GM21576 (cell line): ENCODE data around the gene PER2.
A peak's percentile ranks its signal among the peaks of the same experiment; 100 is the strongest.

Experiments used
- ATAC-seq: cut with Tn5 transposase; IDR thresholded peaks from one replicate; pipeline ENCODE4 v1.9.1; 2021; ENCODE audit warnings: mild to moderate bottlenecking, moderate library complexity; ENCODE audit not compliant: unreplicated experiment

The PER2 gene

DNA sequence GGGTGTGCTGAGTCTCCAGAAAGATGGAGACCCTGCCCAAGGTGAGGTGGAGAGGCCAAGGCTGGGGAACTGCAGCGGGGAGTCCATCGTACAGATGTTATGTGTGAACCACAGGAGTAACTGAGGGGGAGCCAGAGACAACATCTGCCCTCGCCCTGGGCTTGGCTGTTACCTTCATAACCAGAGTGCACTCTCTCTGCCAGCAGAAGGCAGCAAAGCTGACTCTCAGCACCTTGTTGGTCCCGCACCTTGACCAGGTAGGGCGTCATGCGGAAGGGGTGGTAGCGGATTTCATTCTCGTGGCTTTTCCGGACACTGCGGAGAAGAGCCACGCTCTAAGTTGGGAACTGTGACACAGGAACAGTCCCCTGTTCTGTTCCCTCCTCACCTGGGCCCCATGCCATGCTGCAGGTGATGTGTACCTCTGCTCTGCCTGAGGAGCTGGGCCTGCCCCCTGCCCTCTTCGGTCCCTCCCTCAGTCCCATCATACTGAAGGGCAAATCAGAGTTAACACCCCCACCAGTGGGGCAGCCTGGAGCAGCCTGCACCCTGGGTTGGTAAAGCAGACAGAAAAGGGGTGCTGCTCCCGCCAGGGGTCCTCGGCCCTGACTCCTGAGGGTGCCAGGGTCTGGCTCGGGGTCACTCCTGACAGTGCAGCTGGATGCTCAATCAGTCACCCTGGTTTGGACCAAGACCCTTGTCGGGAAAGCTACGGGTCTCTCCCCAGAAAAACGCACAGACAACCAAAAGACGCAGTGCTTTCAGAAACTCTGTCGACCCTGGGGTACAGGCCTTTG lies 20.3 kb downstream of the PER2 start:
- ATAC-seq = no peak

DNA sequence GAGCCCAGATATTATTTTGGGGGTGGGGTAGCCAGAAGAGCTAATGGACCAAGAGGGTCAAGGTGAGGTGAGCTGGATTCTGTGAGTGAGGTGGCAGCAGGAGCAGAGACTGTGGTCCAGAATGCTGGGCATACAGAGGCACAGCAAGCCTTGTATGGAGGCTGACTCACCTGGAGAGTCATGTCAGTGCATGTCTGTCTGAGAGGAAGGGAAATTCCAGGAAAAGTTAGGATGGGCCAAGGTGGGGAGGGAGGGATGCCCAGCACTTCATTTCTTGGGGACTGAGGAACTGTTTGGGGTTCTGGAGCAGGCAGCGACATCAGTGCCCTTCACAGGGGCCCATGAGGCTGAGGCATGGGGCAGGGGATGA lies 21.1 kb downstream of the PER2 start:
- ATAC-seq = no peak

DNA sequence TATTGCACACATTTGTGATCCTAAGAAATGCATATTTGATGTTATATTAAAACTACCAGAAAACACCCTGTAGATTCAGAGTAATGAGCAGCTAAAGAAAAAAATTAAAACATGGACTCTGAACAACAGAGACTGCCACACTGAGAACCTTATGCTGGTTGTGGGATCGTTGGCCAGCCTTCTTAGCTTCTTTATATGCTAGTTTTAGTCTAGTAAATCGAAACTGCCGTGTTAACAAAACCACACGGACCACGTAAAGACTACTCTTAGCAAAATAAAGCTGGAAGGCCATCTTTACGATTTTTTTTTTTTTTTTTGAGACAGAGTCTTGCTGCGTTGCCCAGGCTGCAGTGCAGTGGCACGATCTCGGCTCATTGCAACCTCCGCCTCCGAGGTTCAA lies 22.8 kb downstream of the PER2 start:
- ATAC-seq = no peak

DNA sequence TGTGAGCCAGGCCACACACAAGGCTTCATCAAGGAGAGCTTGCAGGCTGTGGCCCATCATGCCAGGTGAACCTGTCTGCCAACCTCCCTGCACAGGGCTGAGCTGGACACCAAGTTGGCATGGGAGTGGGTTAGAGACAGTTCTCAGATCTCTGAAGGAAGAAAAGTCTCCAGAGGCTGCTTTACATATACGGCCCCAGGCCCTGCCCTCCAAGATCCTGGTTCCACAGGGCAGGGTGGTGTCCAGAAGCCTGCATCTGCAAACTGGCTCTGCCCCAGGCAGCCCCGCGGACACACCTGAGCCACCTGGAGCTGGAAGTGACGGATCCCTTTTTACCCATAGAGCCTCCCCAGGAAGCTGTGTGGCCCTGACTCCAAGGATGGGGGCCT lies 24.3 kb downstream of the PER2 start:
- ATAC-seq = no peak

DNA sequence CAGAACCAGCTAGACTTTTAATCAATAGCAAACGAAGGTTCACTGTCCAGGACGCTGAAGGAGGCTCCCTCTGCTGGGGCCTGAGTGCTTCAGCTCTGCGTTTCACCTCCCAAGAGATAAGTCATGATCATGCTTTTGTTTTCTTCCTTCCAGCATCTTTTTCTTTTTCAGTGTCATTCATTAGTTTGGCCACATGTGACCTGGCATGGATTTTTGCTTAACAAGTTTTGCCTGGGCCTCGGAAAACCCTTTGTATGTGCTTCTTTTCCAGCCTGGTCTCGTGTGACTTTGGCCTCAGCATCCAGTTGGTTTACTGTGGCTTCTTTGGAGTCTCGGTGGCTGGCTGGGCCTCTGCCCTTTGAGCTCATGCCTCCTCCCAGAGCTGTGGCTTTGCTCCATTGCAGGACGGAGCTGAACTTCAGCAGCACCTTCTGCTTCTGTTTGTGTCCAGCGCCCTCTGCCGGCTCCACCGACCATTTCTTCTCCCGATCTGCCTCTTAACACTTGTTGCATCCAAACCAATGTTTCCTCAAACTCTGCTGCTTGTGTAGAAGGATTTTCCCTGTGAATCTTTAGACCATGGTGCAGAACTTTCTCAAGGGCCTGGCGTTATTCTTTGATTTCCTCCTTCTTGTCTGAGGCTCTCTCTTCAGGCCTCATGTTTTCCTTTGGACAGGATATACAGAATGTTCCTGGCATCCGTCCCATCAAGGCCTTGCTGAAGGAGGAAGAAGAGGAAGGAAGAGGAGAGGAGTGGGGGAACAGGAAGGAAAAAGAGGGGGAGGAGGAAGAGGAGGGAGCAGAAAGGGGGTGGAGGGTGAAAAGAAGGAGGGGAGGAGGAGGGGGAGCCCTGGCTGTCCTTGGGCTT lies 25.0 kb downstream of the PER2 start:
- ATAC-seq = no peak

DNA sequence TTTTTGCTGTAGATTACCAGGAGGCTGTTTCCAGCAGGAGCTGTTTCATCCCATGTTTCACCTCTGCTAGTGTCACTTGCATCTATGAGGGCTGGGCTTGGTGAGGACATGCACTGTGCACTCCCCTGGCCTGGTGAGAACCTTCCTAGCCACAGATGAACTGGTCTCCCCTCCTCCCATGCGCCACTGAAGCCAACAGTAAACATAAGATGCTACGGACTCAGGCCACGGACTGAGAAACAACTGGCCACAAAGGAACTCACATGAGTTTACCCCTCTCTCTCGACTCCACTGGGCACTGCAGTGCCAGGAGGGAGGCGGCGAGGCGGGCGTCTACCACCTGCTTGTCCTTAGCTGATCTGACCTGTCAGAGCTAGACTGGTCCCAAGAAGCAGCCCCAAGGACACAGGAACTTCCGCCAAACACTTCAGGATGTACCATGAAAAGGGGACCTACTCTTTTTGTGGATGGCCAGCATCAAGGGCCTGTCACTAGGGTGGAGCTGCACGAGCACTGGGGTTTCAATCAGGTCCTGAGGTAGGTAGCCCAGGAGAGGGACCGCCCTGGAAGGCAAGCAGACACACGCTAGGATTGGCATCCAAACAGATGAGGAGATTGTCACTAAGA lies 25.8 kb downstream of the PER2 start:
- ATAC-seq = no peak

DNA sequence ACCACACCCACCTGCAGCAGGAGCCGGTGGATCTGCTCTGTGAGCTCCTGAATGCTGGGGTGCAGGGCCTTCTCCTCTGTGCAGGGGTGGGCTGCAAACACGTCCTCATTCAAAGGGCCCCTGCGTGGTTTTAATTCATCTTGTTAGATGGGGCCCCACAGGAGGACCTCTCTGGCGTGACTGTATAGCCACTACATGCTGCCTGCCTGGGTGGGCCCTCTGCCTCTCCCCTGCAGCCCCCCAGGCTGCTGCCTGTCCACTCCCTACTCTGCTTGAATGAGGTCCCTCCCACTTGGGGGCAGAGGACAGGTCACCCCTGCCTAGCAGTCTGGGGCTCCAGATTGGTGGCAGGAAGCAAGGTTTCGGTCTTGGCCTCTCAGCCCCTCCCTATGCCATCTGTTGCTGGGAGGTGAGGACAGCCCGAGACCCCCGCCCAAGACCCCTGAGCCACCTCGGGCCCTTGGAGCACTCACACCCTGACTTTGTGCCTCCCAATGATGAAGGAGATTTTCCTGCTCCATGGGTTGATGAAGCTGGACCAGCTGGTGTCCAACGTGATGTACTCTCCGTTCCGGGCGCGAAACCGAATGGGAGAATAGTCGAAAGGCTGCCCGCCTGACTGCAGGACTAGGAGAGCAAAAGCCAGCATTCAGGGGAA lies 26.6 kb downstream of the PER2 start:
- no peak for ATAC-seq

DNA sequence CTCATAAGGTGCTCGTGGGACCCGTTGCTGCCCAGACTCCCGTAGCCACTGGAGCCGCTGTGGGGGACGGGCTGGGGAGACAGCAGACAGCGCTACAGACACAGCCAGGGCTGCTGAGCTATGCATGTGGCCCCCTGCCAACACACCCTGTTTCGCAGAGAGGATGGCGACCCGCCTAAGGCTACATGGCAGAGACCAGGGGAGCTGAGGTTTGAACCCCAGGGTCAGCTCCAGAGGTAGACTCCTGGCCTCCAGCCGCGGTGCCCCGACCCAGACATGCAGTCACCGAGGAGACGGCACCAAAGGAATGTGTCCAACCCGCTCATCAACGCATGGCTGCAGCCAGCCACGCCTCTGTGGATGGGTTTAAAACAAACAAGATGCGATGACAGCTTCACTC lies 27.5 kb downstream of the PER2 start:
- ATAC-seq = no peak

DNA sequence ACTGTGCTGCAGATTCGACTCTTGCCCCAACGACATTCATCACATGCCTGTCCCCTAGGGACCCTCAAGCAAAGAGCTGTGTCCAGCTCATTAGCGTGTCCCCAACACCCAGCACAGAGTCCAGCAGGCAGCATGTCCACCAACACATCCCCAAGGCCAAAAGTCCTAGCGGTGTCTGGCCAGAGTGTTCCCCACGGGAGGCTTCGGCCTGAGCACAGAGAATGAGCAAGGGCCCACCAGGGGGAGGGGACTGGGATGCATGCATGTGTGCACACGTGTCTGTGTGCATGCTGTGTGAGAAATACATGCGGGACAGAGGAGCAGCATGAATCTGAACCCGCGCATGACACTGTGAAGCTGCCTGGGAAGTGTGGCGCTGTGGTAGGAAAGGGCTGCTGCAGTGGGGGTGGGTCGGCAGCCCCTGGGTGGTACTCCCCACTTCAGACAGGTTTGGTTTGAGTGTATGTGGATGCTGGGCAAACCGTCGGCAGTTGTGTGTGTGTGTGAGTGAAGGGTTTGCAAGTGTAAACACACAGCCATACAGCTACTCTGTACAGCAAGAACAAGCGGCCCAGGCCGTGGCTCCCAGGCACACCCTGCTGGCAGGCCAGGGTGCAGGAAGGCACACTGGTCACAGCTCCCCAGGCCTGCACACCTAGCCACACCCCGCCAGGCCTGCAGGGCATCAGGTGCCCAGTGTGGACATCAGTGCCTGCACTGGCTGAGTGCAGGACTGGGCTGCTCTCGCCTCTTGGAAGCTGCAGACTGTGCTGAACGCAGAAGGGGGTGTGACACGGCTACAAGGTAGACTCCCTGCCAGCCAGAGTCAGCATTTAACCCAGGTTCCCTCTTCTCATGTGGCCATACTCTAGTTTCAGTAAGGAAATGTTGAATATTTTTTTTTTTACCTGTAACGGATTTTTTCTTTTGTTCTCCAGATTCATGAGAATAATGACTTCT lies 29.1 kb downstream of the PER2 start:
- no peak for ATAC-seq

DNA sequence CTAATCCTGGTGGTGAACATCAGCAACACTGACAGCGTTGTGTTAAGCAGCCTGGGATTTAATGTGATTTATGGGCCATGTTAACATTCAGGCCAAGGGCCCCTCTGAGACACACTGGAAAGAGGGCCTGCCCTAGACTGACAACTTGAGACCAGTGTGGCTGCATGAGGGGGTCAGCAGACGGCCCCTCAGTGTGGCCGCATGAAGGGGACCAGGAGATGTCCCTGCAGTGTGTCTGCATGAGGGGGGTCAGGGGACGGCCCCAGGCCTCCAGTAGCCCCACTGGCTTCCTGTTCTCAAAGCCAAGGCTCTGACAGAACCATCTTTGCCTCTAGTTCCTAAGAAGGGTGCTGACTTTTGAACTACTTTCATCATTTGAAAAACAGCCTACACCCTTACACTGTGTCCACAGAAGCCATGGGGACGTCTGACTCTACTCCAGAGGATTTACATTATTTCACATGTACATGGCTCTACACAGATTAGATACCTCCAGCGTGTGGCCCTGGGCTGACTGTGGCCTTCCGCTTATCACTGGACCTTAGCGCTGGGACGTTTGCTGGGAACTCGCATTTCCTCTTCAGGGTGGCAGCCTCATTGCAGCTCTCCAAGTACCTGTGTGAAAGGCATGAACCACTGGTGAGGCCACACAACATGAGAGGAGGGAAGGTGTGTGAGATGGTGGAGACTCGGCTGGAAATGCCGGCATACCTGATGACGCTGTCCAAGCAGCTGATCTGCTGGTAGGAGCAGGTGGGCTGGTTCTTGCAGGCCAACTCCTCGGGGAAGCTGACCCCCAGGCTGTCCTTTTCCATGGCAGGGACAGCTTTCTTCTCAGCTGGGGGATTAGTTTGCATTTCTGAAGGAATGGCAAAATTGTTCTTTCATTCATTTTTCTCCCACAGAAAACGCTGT lies 30.4 kb downstream of the PER2 start:
- ATAC-seq = no peak

DNA sequence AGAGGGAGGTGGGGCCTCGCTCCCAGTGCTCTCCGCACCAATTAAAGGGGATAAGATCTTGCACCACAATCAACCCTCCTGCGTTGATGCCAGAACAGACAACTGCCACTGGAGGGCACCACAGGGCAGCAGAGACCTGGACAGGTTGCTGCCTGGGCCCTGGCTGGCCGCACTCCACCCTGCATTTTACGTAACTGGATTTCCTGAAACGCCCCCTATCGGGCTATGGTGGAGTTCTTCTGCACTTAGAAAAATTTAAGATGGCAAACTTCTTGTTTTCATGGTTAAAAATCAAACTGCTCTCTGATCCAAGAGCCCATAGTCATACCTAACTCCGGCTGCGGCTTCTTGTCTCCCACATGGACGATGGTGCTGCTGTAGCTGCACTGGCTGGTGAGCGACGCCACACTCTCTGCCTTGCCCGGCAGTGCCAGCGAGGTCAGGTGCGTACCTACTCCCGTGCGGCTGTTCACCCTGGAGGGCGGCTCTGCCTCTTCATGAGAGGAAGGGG lies 31.8 kb downstream of the PER2 start:
- ATAC-seq = peak; percentile 60

DNA sequence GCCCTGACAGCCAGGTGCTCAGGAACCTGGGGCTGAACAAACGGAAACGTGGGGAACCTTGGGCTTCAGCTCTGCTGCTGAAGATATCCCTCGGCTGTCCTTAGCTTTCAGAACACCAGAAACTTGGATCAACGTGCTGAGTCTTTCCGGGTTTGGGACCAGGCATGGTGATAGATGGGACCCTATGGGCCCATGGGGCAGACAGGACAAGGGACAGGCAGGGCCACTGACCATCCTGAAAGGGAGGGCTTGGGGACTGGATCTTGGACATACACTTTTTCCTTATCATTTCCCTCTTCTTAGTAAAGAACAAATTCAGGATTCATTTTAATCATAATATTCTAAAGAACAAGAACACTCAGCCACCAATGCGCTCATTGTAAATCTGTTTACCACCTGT lies 32.3 kb downstream of the PER2 start:
- ATAC-seq = no peak

DNA sequence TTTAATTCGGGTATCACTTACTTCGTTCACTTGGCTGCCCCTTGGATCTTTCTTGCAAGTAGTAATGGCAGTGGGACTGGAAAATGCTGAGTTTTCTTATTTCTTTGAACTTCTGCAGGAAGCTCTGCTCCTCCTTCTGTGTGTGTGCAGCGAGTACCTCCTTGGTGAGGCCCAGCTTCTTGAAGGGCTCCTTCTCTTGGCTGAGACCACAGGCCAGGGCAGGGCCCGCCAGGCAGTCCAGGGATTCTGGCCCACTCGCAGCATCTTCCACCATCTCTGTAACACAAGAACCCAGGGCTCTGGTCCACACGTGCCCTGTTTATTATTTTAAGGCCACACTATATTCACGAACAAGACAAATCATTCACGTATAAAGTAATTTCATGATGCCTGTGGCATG lies 32.8 kb downstream of the PER2 start:
- no peak for ATAC-seq

DNA sequence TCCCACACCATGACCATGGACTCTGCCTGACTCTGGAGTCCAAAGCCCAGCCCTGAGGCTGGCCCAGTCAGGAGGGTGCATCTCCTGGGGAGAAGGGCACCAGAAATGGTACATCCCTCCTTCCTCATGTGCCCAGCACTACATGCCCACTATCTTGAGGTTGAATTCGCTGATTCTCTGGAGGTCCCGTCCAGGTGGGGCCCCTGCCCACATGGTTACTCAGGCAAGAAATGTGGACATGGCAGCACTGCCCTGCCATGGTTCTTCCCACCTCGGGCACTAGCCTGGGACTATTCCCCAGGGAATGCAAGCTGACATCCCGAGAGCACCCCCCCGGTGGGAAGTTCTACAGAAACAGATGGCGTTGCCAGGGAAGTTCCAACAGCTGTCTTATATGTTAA lies 33.3 kb downstream of the PER2 start:
- ATAC-seq = no peak

DNA sequence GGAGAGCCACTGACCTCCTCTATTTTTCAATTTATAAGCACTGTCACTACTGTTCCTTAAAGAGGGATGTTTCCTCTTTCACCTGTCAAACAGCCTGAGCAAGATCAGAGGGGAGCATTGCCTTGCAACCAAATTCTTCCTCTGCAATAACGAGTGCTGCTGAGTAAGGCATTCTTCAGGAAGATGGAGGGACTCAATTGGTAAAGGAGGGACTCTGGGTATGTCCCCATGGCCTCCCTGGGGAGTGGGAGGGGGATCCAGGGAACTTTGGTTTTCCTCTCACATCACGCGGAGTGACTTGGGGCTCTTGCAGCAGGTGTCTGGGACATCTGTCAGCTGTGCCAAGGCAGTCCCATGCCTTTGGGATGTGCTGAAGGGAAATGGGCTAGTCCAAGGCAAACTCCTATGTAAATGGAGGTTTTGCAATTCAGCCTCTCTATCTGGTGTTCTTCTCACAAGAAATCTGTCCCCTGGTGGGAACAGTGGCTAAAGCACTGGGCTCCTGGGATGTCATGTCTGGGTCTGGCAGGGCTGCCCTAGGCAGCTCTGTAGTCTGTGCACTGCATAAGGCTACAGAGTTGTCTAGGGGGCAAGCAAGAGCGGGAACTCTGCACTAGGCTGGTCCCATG lies 34.2 kb downstream of the PER2 start:
- ATAC-seq = no peak

DNA sequence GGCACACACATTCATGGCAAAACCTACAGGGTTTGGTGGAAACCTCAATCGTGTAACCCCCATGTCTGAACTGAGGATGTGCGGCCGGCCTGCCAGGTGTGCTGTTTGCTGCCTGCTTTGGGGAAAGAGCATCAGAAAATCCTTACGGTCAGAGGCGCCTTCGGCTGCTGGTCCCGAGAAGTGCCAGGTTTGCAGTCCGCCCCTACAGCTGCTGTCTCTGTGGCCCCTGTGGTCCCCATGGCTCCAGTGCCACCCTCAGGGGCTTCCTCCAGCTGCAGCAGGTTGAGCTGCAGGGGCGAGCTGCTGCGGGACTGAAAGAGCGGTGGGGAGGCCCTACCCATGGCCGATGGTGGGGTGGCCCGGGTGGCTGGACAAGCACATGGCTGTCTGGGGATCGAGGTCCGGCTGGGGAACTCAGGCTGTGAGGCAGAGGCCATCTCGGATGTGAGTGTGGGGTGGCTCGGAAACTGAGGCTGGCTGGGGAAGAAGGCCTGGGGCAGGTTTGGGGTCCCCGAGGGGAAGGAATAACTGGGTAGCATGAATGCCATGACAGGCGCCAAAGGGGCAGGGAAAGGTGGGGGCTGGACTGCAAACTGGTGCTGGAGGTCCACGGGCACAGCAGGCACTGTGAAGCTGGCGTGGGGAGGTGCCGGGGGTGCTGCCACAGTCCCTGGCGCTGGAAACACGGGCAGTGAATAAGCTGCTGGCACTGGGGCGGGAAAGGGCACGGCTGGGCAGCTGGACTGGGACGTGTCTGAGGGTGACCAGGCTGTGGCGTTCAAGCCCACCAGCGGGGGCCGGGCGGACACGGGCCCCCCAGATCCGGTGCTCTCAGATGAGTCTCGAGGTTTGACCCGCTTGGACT lies 35.4 kb downstream of the PER2 start:
- ATAC-seq = no peak

DNA sequence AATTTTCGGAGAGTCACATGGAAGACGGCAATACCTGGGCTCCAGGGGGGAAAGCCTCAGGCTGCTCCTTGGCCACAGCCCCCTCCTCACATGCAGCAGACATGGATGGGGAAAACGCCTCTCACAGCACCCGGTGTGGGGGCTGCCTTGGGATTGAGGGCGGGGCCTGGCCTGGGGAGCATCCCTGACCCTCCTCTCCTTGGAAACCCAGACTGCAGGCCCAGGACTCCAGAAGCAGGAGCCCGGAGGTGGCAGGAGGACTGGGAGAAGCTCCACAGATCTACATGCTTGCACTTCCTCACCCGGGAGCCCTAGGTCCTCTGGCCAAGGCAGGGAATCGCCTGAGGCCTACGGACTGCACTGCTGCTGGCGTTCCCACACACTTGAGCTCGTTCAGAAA lies 36.4 kb downstream of the PER2 start:
- no peak for ATAC-seq

DNA sequence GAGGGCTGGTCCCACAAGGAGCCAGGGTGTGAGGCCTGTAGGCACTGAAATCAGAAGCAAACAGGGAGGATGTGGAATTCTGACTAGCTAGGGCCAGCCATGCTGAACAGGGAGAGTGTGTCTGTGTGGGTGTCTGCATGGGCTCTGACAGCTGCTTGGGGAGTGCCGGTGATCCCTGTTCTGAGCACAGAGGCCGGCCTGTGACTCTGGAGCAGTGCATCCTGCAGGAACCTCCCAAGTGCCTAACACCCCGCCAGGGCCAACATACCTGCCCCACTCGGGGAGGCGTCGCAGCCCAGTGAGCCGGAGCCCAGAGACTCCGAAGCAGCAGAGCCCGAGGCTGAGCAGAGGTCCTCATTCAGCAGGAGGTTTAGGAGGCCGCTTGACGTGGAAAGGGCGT lies 37.1 kb downstream of the PER2 start:
- no peak for ATAC-seq
